H9 (cell line): ENCODE results near the gene TSR1. TPM values are rescaled to one million over a fixed set of nuclear protein-coding genes. Genes with fewer than 3 reads are reported as not detected.

ENCODE experiments used
- DNase-seq: peaks from one replicate; pipeline ENCODE4 v3.0.0-alpha.2; 2017
- H2AFZ ChIP-seq: one replicate; pipeline ENCODE4 v1.6.1; 2013; ENCODE audit warnings: mild to moderate bottlenecking, low read length, control low read depth, moderate library complexity
- H2AK5ac ChIP-seq: 2 replicates; pipeline ENCODE4 v1.6.1; 2013; ENCODE audit warnings: low read length, control low read depth, mixed read lengths; ENCODE audit not compliant: insufficient read length
- H2BK120ac ChIP-seq: one replicate; pipeline ENCODE4 v1.6.1; 2013; ENCODE audit warnings: low read depth, mild to moderate bottlenecking, low read length, control low read depth, inconsistent platforms; ENCODE audit not compliant: poor library complexity, severe bottlenecking
- H2BK12ac ChIP-seq: 2 replicates; pipeline ENCODE4 v1.6.1; 2013; ENCODE audit warnings: low read length, control low read depth, mixed read lengths, low read depth; ENCODE audit not compliant: insufficient read length
- H2BK15ac ChIP-seq: 2 replicates; pipeline ENCODE4 v1.6.1; 2013; ENCODE audit warnings: low read depth, low read length, control low read depth
- H2BK20ac ChIP-seq: one replicate; pipeline ENCODE4 v1.6.1; 2013; ENCODE audit warnings: low read depth, mild to moderate bottlenecking, low read length, control low read depth, inconsistent platforms; ENCODE audit not compliant: poor library complexity, severe bottlenecking
- H2BK5ac ChIP-seq: 2 replicates; pipeline ENCODE4 v1.6.1; 2013; ENCODE audit warnings: low read length, control low read depth, mixed read lengths; ENCODE audit not compliant: insufficient read length
- H3K14ac ChIP-seq: 2 replicates; pipeline ENCODE4 v1.6.1; 2013; ENCODE audit warnings: low read length, control low read depth; ENCODE audit not compliant: insufficient read depth
- H3K18ac ChIP-seq: 2 replicates; pipeline ENCODE4 v1.6.1; 2013; ENCODE audit warnings: low read depth, mild to moderate bottlenecking, mixed read lengths, low read length, control low read depth; ENCODE audit not compliant: insufficient read length
- H3K23ac ChIP-seq: 2 replicates; pipeline ENCODE4 v1.6.1; 2013; ENCODE audit warnings: low read length, control low read depth, mixed read lengths, low read depth; ENCODE audit not compliant: insufficient read length
- H3K23me2 ChIP-seq: 2 replicates; pipeline ENCODE4 v1.6.1; 2013; ENCODE audit warnings: low read depth, mild to moderate bottlenecking, mixed read lengths, low read length, control low read depth; ENCODE audit not compliant: insufficient read length, poor library complexity, severe bottlenecking
- H3K27ac ChIP-seq: 2 replicates; pipeline ENCODE4 v1.5.1; 2013; ENCODE audit warnings: low read length, control low read depth, mixed read lengths, low read depth; ENCODE audit not compliant: insufficient read length
- H3K27me3 ChIP-seq: 2 replicates; pipeline ENCODE4 v1.6.1; 2013; ENCODE audit warnings: low read length, control low read depth, inconsistent platforms; ENCODE audit not compliant: insufficient read depth
- H3K4ac ChIP-seq: 2 replicates; pipeline ENCODE4 v1.6.1; 2013; ENCODE audit warnings: low read depth, mild to moderate bottlenecking, control low read depth, inconsistent platforms, low read length, moderate library complexity
- H3K4me1 ChIP-seq: 2 replicates; pipeline ENCODE4 v1.6.1; 2013; ENCODE audit warnings: low read length, control low read depth, inconsistent platforms; ENCODE audit not compliant: insufficient read depth
- H3K4me2 ChIP-seq: 2 replicates; pipeline ENCODE4 v1.6.1; 2013; ENCODE audit warnings: low read length, control low read depth, mixed read lengths; ENCODE audit not compliant: insufficient read length, insufficient read depth
- H3K56ac ChIP-seq: 2 replicates; pipeline ENCODE4 v1.6.1; 2013; ENCODE audit warnings: low read depth, mild to moderate bottlenecking, mixed read lengths, low read length, control low read depth; ENCODE audit not compliant: insufficient read length
- H3K79me1 ChIP-seq: 2 replicates; pipeline ENCODE4 v1.6.1; 2013; ENCODE audit warnings: low read depth, mild to moderate bottlenecking, moderate library complexity, low read length, control low read depth, inconsistent platforms; ENCODE audit not compliant: insufficient read depth, poor library complexity, severe bottlenecking
- H3K79me2 ChIP-seq: 2 replicates; pipeline ENCODE4 v1.6.1; 2013; ENCODE audit warnings: low read length, control low read depth, inconsistent platforms; ENCODE audit not compliant: insufficient read depth
- H3K9ac ChIP-seq: 2 replicates; pipeline ENCODE4 v1.6.1; 2013; ENCODE audit warnings: low read length, control low read depth, mixed read lengths; ENCODE audit not compliant: insufficient read length; ENCODE audit errors: extremely low read depth
- H3K9me3 ChIP-seq: one replicate; pipeline ENCODE4 v1.6.1; 2013; ENCODE audit warnings: low read depth, low read length, inconsistent platforms; ENCODE audit not compliant: control insufficient read depth
- H3T11ph ChIP-seq: one replicate; pipeline ENCODE4 v1.6.1; 2013; ENCODE audit warnings: mild to moderate bottlenecking, low read length, control low read depth, inconsistent platforms
- H4K20me1 ChIP-seq: one replicate; pipeline ENCODE4 v1.6.1; 2013; ENCODE audit not compliant: control insufficient read depth, insufficient read length, insufficient read depth
- H4K5ac ChIP-seq: 2 replicates; pipeline ENCODE4 v1.6.1; 2013; ENCODE audit warnings: low read depth, mild to moderate bottlenecking, mixed read lengths, low read length, control low read depth; ENCODE audit not compliant: insufficient read length
- H4K8ac ChIP-seq: replicated peaks from 2 replicates; pipeline ENCODE4 v1.6.1; 2013; ENCODE audit warnings: low read length, control low read depth, mixed read lengths, low read depth; ENCODE audit not compliant: insufficient read length
- H4K91ac ChIP-seq: 2 replicates; pipeline ENCODE4 v1.6.1; 2013; ENCODE audit warnings: low read depth, mild to moderate bottlenecking, moderate library complexity, mixed read lengths, low read length, control low read depth; ENCODE audit not compliant: insufficient read length
- H3K27ac Mint-ChIP-seq, 3 experiments: 2 replicates in 2 of 3; 3 replicates in 1 of 3; pipeline ENCODE4 v1.8.0; 2020 to 2021; ENCODE audit warnings: mixed read lengths in 3 of 3, mild to moderate bottlenecking in 1 of 3, moderate library complexity in 1 of 3
- H3K27me3 Mint-ChIP-seq: 2 replicates; pipeline ENCODE4 v1.8.0; 2021; ENCODE audit warnings: low read depth, mild to moderate bottlenecking, moderate library complexity, mixed read lengths
- H3K36me3 Mint-ChIP-seq, 3 experiments: 2 replicates in 2 of 3; 3 replicates in 1 of 3; pipeline ENCODE4 v1.8.0; 2020 to 2021; ENCODE audit warnings: low read depth in 3 of 3, mixed read lengths in 3 of 3; ENCODE audit not compliant: insufficient read depth in 1 of 3
- H3K4me1 Mint-ChIP-seq, 2 experiments: 2 replicates each; pipeline ENCODE4 v1.8.0; 2020; ENCODE audit warnings: mixed read lengths in 2 of 2
- H3K4me3 Mint-ChIP-seq, 2 experiments: 2 replicates in 1 of 2; 3 replicates in 1 of 2; pipeline ENCODE4 v1.8.0; 2020 to 2021; ENCODE audit warnings: mild to moderate bottlenecking in 2 of 2, mixed read lengths in 2 of 2, moderate library complexity in 1 of 2
- H3K9me3 Mint-ChIP-seq, 2 experiments: 2 replicates in 1 of 2; 3 replicates in 1 of 2; pipeline ENCODE4 v1.8.0; 2020; ENCODE audit warnings: mild to moderate bottlenecking in 2 of 2, mixed read lengths in 2 of 2, moderate library complexity in 1 of 2
- WGBS: extraction: QIAGEN DNeasy Blood & Tissue Kit; methylation state at CpG from one replicate; pipeline ENCODE4 v1.1.7; 2013; ENCODE audit warnings: missing lambda C conversion rate, low lambda C conversion rate, mixed read lengths; ENCODE audit not compliant: insufficient read length; ENCODE audit errors: extremely low coverage; 5-methylcytosine and 5-hydroxymethylcytosine counted together
- total RNA-seq: library from RNA; stranded (reverse); gene quantifications from 2 replicates; pipeline ENCODE4 v1.2.1, GENCODE V29; 2021
- TF ChIP-seq, protein P1 (sequence below): fragments of 200-600 bp; sonication (generic); conservative IDR thresholded peaks from 3 replicates; pipeline ENCODE4 v1.8.0; 2021; ENCODE audit warnings: antibody characterized with exemption, mild to moderate bottlenecking

TSR1 gene
- total RNA-seq, 1 experiment from 2014 or later = 81.1 TPM

DNA sequence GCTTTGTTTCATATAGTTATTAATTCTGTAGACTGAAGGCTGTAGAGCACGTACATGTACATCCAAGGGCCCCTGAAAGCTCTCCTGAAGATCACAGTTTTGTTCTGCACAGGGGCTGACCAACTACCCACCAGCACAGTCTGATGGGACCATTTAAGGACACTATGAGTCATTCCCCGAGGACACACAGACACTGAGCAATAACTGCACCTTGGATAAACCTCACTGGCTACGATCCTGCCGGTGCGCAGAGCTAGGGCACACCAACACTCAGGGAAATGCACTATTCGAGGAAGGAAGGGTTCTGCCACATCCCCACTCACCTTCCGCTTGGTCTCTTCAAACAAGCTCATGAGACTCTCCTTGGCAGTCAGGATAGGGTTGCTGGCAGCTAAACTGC lies 53.0 kb downstream of the TSR1 start:
- Histone ChIP-seq H3K18ac (no peak overlapping the region), H3K14ac (no peak overlapping the region), H3K79me2 (no peaks in the 10 kb centered on the region), H2BK15ac (no peak overlapping the region), H3T11ph (no peak overlapping the region), H2BK5ac (no peak overlapping the region), H2AFZ (no peak overlapping the region), H3K4me2 (no peak overlapping the region), H3K4me1 (no peaks in the 10 kb centered on the region), H2BK20ac (no peak overlapping the region), H3K23me2 (no peaks in the 10 kb centered on the region), H2BK12ac (no peak overlapping the region), H3K79me1 (no peaks in the 10 kb centered on the region), H4K91ac (no peak overlapping the region), H3K4ac (no peak overlapping the region), H3K9ac (no peak overlapping the region), H3K9me3 (no peaks in the 10 kb centered on the region), H2BK120ac (no peak overlapping the region), H4K20me1 (no peaks in the 10 kb centered on the region), H2AK5ac (no peak overlapping the region), H3K56ac (no peak overlapping the region), H4K8ac (no peak overlapping the region), H3K23ac (no peak overlapping the region), H4K5ac (no peak overlapping the region), H3K27me3 (no peaks in the 10 kb centered on the region), H3K27ac (no peak overlapping the region)
- no CpG with 5 or more reads among the region's 7 CpGs for WGBS
- Mint-ChIP-seq H3K27me3 (no peaks in the 10 kb centered on the region), H3K4me3 (no peak overlapping the region), H3K9me3 (no peaks in the 10 kb centered on the region), H3K36me3 (peaks cover 19 to 62% (median 55%) of the 10 kb centered on the region in 3 experiments; a peak in 6 of 7 replicates), H3K27ac (no peak overlapping the region), H3K4me1 (no peaks in the 10 kb centered on the region)
- DNase-seq = no peak
- TF ChIP-seq, protein P1, sequence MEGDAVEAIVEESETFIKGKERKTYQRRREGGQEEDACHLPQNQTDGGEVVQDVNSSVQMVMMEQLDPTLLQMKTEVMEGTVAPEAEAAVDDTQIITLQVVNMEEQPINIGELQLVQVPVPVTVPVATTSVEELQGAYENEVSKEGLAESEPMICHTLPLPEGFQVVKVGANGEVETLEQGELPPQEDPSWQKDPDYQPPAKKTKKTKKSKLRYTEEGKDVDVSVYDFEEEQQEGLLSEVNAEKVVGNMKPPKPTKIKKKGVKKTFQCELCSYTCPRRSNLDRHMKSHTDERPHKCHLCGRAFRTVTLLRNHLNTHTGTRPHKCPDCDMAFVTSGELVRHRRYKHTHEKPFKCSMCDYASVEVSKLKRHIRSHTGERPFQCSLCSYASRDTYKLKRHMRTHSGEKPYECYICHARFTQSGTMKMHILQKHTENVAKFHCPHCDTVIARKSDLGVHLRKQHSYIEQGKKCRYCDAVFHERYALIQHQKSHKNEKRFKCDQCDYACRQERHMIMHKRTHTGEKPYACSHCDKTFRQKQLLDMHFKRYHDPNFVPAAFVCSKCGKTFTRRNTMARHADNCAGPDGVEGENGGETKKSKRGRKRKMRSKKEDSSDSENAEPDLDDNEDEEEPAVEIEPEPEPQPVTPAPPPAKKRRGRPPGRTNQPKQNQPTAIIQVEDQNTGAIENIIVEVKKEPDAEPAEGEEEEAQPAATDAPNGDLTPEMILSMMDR = no peak
